Ectodermal cell (in vitro differentiated cells): Measurements from ENCODE around the gene PCBP1.
"Not testable (repeated sequence)": the region's sequence is repeated elsewhere in the genome, so short reads cannot be mapped to it uniquely, and the experiment has no call there.

Experiments
- H3K27ac ChIP-seq: 2 replicates; pipeline ENCODE4 v1.7.0; 2013; ENCODE audit warnings: mild to moderate bottlenecking, low read depth, low read length; ENCODE audit not compliant: insufficient read depth, poor library complexity, severe bottlenecking
- H3K27me3 ChIP-seq: 2 replicates; pipeline ENCODE4 v1.7.0; 2013; ENCODE audit warnings: mild to moderate bottlenecking, low read length; ENCODE audit not compliant: insufficient read depth, control insufficient read depth, poor library complexity, severe bottlenecking
- H3K36me3 ChIP-seq: one replicate; pipeline ENCODE4 v1.7.0; 2013; ENCODE audit warnings: low read length; ENCODE audit not compliant: control insufficient read depth, insufficient read depth
- H3K4me1 ChIP-seq: one replicate; pipeline ENCODE4 v1.7.0; 2013; ENCODE audit warnings: low read length; ENCODE audit not compliant: control insufficient read depth, insufficient read depth
- H3K4me3 ChIP-seq: 2 replicates; pipeline ENCODE4 v1.7.0; 2013; ENCODE audit warnings: low read depth, low read length, control low read depth; ENCODE audit not compliant: insufficient read depth
- H3K9me3 ChIP-seq: 2 replicates; pipeline ENCODE4 v1.7.0; 2013; ENCODE audit warnings: mild to moderate bottlenecking, low read length, moderate library complexity; ENCODE audit not compliant: control insufficient read depth
- WGBS, 2 experiments: methylation state at CpG; one replicate each; pipeline ENCODE4 v1.1.7; 2013; ENCODE audit warnings: missing lambda C conversion rate in 2 of 2; 5-methylcytosine and 5-hydroxymethylcytosine counted together

Gene PCBP1

GRCh38 chr2:70049255-70049654, 38.0 kb upstream of the PCBP1 start:
- WGBS, 2 experiments = no CpG with 5 or more reads among the region's 1 CpG
- no peak overlapping the region for H3K4me3 ChIP-seq
- H3K27me3 ChIP-seq = no peaks in the 10 kb centered on the region
- no peaks in the 10 kb centered on the region for H3K9me3 ChIP-seq
- no peaks in the 10 kb centered on the region for H3K4me1 ChIP-seq
- no peak overlapping the region for H3K27ac ChIP-seq
- peaks cover 10% of the 10 kb centered on the region for H3K36me3 ChIP-seq

DNA sequence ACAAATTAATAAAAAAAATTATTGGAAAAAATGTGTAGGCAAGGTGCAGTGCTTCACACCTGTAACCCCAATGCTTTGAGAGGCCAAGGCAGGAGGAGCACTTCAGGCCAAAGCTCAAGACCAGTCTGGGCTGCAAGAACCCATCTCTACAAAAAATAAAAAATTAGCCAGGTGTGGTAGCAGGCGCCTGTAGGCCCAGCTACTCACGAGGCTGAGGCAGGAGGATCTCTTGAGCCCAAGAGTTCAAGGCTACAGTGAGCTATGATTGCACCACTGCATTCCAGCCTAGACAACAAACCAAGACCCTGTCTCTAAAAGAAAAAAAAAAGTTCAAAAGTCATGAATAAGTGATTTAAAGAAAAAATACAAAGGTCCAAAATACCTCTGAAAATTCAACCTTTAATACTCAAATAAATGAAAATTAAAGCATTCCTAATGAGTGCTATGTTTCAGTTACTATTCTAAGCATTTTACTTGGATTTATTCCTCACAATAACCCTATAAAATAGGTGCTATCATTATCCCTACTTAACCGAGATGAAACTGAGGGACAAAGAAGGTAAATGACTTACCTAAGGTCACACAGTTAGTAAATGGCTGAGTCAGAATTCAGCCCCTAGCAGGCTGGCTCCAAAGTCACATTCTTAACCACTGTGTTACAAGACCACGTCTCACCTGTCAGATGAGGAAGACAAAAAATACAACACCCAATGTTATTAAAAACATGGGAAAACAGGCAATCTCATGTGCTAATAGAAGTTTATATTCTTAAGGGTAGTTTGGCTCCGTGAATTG, 36.4 kb upstream of the PCBP1 start:
- H3K36me3 ChIP-seq = peaks cover 20% of the 10 kb centered on the region

DNA sequence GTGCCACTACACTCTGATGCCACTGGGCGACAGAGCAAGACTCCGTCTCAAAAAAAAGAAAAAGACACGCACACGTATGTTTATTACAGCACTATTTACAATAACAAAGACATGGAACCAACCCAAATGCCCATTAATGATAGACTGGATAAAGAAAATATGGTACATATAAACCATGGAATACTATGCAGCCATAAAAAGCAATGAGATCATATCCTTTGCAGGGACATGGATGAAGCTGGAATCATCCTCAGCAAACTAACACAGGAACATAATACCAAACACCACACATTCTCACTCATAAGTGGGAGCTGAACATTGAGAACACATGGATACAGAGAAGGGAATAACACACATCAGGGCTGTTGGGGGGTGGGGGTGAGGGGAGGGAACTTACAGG, 32.0 kb upstream of the PCBP1 start:
- 97 to 100% methylated on average over 2 to 3 of the region's 4 CpGs for WGBS, 2 experiments
- not testable (repeated sequence) for H3K27ac ChIP-seq, H3K4me1 ChIP-seq, H3K27me3 ChIP-seq, H3K9me3 ChIP-seq, H3K4me3 ChIP-seq
- H3K36me3 ChIP-seq = peaks cover 29% of the 10 kb centered on the region

More for the DNA sequence above, 36.4 kb upstream of the PCBP1 start:
- no peaks in the 10 kb centered on the region for H3K9me3 ChIP-seq
- no peak overlapping the region for H3K4me3 ChIP-seq
- H3K27ac ChIP-seq = no peak overlapping the region
- no peaks in the 10 kb centered on the region for H3K27me3 ChIP-seq
- WGBS, 2 experiments = 90 to 96% methylated on average over 5 of the region's 5 CpGs
- H3K4me1 ChIP-seq = no peaks in the 10 kb centered on the region

DNA sequence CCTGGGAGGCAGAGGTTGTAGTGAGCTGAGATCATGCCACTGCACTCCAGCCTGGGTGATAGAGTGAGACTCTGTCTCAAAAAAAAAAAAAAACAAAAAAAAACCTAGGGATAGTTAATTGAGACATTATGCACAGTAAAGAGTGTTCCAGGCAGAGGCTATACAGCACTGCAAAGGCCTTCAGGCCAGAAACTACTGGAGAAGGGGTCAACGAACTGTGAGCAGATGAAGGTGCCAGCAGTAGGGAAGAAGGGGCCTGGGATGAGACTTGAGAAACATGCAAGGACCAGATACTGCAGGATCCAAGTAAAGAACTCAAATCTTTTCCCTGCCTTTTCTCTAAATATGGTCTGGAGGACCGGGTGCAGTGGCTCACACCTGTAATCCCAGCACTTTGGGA, 26.0 kb upstream of the PCBP1 start:
- peaks cover 43% of the 10 kb centered on the region for H3K36me3 ChIP-seq
- H3K4me1 ChIP-seq = no peaks in the 10 kb centered on the region
- H3K4me3 ChIP-seq = no peak overlapping the region
- H3K27ac ChIP-seq = peak overlapping the region; percentile 16
- no peaks in the 10 kb centered on the region for H3K27me3 ChIP-seq
- no peaks in the 10 kb centered on the region for H3K9me3 ChIP-seq
- WGBS, 2 experiments = 94 to 97% methylated on average over 2 of the region's 2 CpGs

- peaks cover 51% of the 10 kb centered on the region for H3K36me3 ChIP-seq
- WGBS, 2 experiments = 89 to 99% methylated on average over 2 of the region's 2 CpGs
- no peak overlapping the region for H3K27ac ChIP-seq
- no peaks in the 10 kb centered on the region for H3K9me3 ChIP-seq
- H3K27me3 ChIP-seq = no peaks in the 10 kb centered on the region
- no peak overlapping the region for H3K4me3 ChIP-seq
- H3K4me1 ChIP-seq = no peaks in the 10 kb centered on the region
Observed at GRCh38 chr2:70062270-70062669, 25.0 kb upstream of the PCBP1 start.

GRCh38 chr2:70068119-70068518, 19.2 kb upstream of the PCBP1 start:
- 97 to 100% methylated on average over 3 of the region's 3 CpGs for WGBS, 2 experiments
- H3K27ac ChIP-seq = no peak overlapping the region
- no peaks in the 10 kb centered on the region for H3K27me3 ChIP-seq
- no peak overlapping the region for H3K4me3 ChIP-seq
- peaks cover 15% of the 10 kb centered on the region for H3K36me3 ChIP-seq
- H3K9me3 ChIP-seq = no peaks in the 10 kb centered on the region
- no peaks in the 10 kb centered on the region for H3K4me1 ChIP-seq

GRCh38 chr2:70069049-70069448, 18.2 kb upstream of the PCBP1 start:
- Histone ChIP-seq H3K4me1 (no peaks in the 10 kb centered on the region), H3K9me3 (no peaks in the 10 kb centered on the region), H3K36me3 (peaks cover 13% of the 10 kb centered on the region), H3K27me3 (no peaks in the 10 kb centered on the region), H3K27ac (no peak overlapping the region), H3K4me3 (no peak overlapping the region)
- WGBS, 2 experiments = 95 to 98% methylated on average over 3 of the region's 3 CpGs

DNA sequence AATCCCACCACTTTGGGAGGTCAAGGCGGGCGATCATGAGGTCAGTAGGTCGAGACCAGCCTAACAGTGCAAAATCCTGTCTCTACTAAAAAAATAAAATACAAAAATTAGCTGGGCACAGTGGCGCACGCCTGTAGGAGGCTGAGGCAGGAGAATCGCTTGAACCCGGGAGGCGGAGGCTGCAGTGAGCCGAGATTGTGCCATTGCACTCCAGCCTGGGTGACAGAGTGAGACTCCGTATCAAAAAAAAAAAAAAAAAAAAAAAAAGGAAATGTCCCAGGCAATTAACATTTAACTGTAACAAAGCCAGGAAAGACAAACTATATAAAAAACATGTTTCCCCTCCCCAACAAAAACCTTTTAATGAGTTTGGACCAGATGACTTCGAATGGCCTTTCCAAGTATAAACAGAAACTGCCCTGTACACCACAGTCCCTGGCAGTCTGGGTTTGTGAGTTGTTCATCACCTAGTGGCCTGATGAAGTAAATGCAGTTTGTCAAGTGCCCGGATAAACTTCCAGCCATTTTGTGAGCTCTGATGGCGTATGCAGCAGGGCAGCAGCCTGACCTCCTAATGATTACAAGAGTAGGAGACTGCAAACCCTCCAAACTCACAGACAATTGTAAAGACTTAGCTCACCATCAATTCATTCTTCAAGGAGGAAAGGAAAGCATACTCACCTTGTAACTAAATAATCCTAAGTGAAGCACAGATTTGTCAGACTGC, 16.6 kb upstream of the PCBP1 start:
- no peaks in the 10 kb centered on the region for H3K4me1 ChIP-seq
- peaks cover 8% of the 10 kb centered on the region for H3K36me3 ChIP-seq
- H3K27ac ChIP-seq = peak overlapping the region; percentile 11
- H3K27me3 ChIP-seq = no peaks in the 10 kb centered on the region
- WGBS, 2 experiments = 77 to 81% methylated on average over 12 to 13 of the region's 13 CpGs
- H3K9me3 ChIP-seq = no peaks in the 10 kb centered on the region
- H3K4me3 ChIP-seq = no peak overlapping the region

GRCh38 chr2:70073493-70073892, 13.8 kb upstream of the PCBP1 start:
- H3K27ac ChIP-seq = peak overlapping the region; percentile 3
- no peak overlapping the region for H3K4me3 ChIP-seq
- H3K9me3 ChIP-seq = no peaks in the 10 kb centered on the region
- no peaks in the 10 kb centered on the region for H3K4me1 ChIP-seq
- peaks cover 7% of the 10 kb centered on the region for H3K36me3 ChIP-seq
- no peaks in the 10 kb centered on the region for H3K27me3 ChIP-seq
- 93 to 97% methylated on average over 5 of the region's 5 CpGs for WGBS, 2 experiments

DNA sequence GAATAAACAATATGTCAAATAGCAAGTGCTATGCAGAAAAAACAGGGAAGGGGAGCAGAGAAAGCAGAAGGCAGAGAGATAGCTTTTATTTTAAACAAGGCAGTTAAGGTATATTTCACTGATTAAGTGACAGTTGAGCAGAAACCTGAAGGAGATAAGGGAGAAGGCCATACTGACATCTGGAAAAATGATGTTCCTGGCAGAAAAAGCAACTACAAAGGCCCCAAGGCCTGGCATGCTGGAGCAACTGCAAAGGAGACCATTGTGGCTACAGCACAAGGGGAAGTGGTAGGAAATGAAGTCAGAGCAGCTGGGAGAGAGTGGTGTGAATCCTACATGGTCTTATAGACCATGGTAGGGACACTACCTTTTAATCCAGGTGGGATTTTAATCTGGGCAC, 8.9 kb upstream of the PCBP1 start:
- Histone ChIP-seq H3K27ac (no peak overlapping the region), H3K4me3 (no peak overlapping the region), H3K36me3 (peaks cover 20% of the 10 kb centered on the region), H3K27me3 (no peaks in the 10 kb centered on the region), H3K9me3 (no peaks in the 10 kb centered on the region), H3K4me1 (no peaks in the 10 kb centered on the region)
